Heart right ventricle (tissue), 16 donors: ENCODE measurements around the gene CCM2. TPM values are rescaled to one million over a fixed set of nuclear protein-coding genes. Genes with fewer than 3 reads are reported as not detected.

Experiments
- ATAC-seq, 8 donors: fragments of 200-7000 bp; cut with Tn5 transposase; one replicate each; pipeline ENCODE4 v1.9.1; 2020; ENCODE audit warnings: mild to moderate bottlenecking in 8 of 8, moderate library complexity in 8 of 8, moderate number of reproducible peaks in 1 of 8
- DNase-seq, 2 donors: peaks; one replicate each; pipeline ENCODE4 v3.0.0-alpha.2; 2020
- H3K27ac ChIP-seq, 10 donors: fragments of 200-600 bp; sonication (generic) in 2 of 10; one replicate each; pipeline versions ENCODE4 v1.5.0 to v1.8.0; 2020 to 2022; ENCODE audit warnings: mild to moderate bottlenecking in 3 of 10
- H3K27me3 ChIP-seq, 7 donors: fragments of 200-600 bp; one replicate each; pipeline ENCODE4 v1.8.0; 2021 to 2022; ENCODE audit warnings: mild to moderate bottlenecking in 2 of 7
- H3K36me3 ChIP-seq, 9 donors: fragments of 200-600 bp; sonication (generic) in 1 of 9; one replicate each; pipeline versions ENCODE4 v1.5.0 to v1.8.0; 2020 to 2022; ENCODE audit warnings: mild to moderate bottlenecking in 2 of 9
- H3K4me1 ChIP-seq, 9 donors: fragments of 200-600 bp; sonication (generic) in 1 of 9; one replicate each; pipeline versions ENCODE4 v1.5.0 to v1.8.0; 2020 to 2022; ENCODE audit warnings: mild to moderate bottlenecking in 4 of 9
- H3K4me3 ChIP-seq, 10 donors: fragments of 200-600 bp; sonication (generic) in 2 of 10; one replicate each; pipeline versions ENCODE4 v1.5.0 to v1.8.0; 2020 to 2022; ENCODE audit warnings: mild to moderate bottlenecking in 7 of 10, moderate library complexity in 2 of 10
- H3K9me3 ChIP-seq, 11 donors: fragments of 200-600 bp in 10 of 11; sonication (generic) in 2 of 11; one replicate each; pipeline versions ENCODE4 v1.5.0 to v1.8.0; 2013 to 2022; ENCODE audit warnings: mild to moderate bottlenecking in 2 of 11, control low read depth in 1 of 11, moderate library complexity in 1 of 11
- CTCF ChIP-seq, 9 donors: fragments of 200-600 bp; sonication (generic) in 2 of 9; IDR thresholded peaks; one replicate each; pipeline versions ENCODE4 v1.5.0 to v1.8.0; 2021 to 2022; ENCODE audit warnings: antibody characterized with exemption in 9 of 9, mild to moderate bottlenecking in 5 of 9, moderate library complexity in 1 of 9
- WGBS, 2 donors: extraction: QIAGEN DNeasy Blood & Tissue Kit; methylation state at CpG; one replicate each; pipeline ENCODE4 v1.1.7; 2013; ENCODE audit warnings: inconsistent platforms in 1 of 2; 5-methylcytosine and 5-hydroxymethylcytosine counted together
- intact Hi-C, 10 donors: fragments of 100-400 bp; cut with DNase I; formaldehyde crosslinking; loops; one replicate each; pipeline versions ENCODE4 v1.11.1 to v1.14.2; 2022
- polyA plus RNA-seq, 2 donors: library from polyadenylated mRNA; stranded (reverse); fragments of 200-250 nt; gene quantifications; one replicate each; pipeline ENCODE4 v1.2.3, GENCODE V29; 2013
- total RNA-seq, 10 donors: library from RNA; stranded (reverse); fragmentation: NEBNext Ultra II Directional in 3 of 10; extraction: Animal tissue kit (Norgen Biotek cat#: 25700) in 3 of 10; gene quantifications; one replicate each; pipeline versions ENCODE4 v1.2.1 to v1.2.4, GENCODE V29; 2021 to 2023
- donor health status: Arrhythmogenic right ventricular cardiomyopathy.
- donor health status: ischemic (EF 13 %, LVEDD 7.1; RV severe dilation, severe dysfunction).
- donor health status: healthy with polysubstance abuse.
- donor health status: DM: no; HTN: yes; CAD: no.
- donor health status: DM: no; HTN: no; CAD: no.
- donor health status: ischemic (EF 25% LVEDD 6.9; RV normal size, moderate dysfunction).
- donor health status: ischemic (EF 25% LVEDD 5.7; RV mildly dilated, moderate dysfunction).
- donor health status: healthy.
- donor health status: DM: yes; HTN: yes; CAD: no.
- donor health status: Ischemic cardiomyopathy.
- donor health status: ischemic (EF 35%, LVEDD 5.7; RV mildly dilated, moderate dysfunction).
- donor health status: nonischemic (EF 11% LVEDD 7.7; RV severe dilation, severe dysfunction).
- donor health status: DM: yes; HTN: yes; CAD: no.
- donor health status: PGD.
- donor health status: ischemic (EF 29% LVEDD 5.4; RV normal size, mild dysfunction).
- donor health status: nonischemic (EF 23%, LVEDD 6.1; RV moderate dilation, normal function).

The CCM2 gene
- total and polyA plus RNA-seq, 12 donors, result 21.5 to 71.1 (median 25.7) TPM

GRCh38 chr7:44998153-44998871 is 1.7 kb upstream of the CCM2 start:
- Histone ChIP-seq H3K9me3 (no peaks in the 10 kb centered on the region), H3K36me3 (peaks cover 0 to 6% (median 0%) of the 10 kb centered on the region in 9 donors), H3K27ac (peak overlapping the region in 8 of 10 donors; percentile 84 to 96 (median 93)), H3K27me3 (no peaks in the 10 kb centered on the region), H3K4me1 (peaks cover 0 to 50% (median 20%) of the 10 kb centered on the region in 9 donors), H3K4me3 (peak overlapping the region in 4 of 10 donors; percentile 74 to 82 (median 78))
- DNase-seq (no peak), ATAC-seq (no peak)
- 94 to 96% methylated on average over 4 of the region's 4 CpGs for WGBS, 2 donors
- no peak for TF ChIP-seq CTCF (IDR thresholded peaks at IDR 0.05)
- intact Hi-C loops, result loop anchor here in 1 of 10 donors (5.0 kb wide), 1 partner anchor 114 kb away; the partner anchor contains the start of gene TBRG4

GRCh38 chr7:44999245-45000092 is 532 bp upstream of the CCM2 start:
- Histone ChIP-seq H3K27me3 (no peaks in the 10 kb centered on the region), H3K4me1 (peaks cover 0 to 48% (median 20%) of the 10 kb centered on the region in 9 donors), H3K4me3 (peak overlapping the region; percentile 27 to 82 (median 68)), H3K27ac (peak overlapping the region; percentile 14 to 96 (median 92)), H3K36me3 (peaks cover 0 to 6% (median 0%) of the 10 kb centered on the region in 9 donors), H3K9me3 (no peaks in the 10 kb centered on the region)
- peak in 6 of 9 donors; percentile 6 to 42 (median 20) for TF ChIP-seq CTCF (IDR thresholded peaks at IDR 0.05)
- 0 to 1% methylated on average over 55 to 66 of the region's 66 CpGs for WGBS, 2 donors
- ATAC-seq, result peak; percentile 95 to 98 (median 97)
- intact Hi-C loops, result loop anchor here in 4 of 10 donors (5.0 to 10.0 kb wide), 2 partner anchors 55 to 113 kb away; partner anchors contain the start of gene TBRG4 (in 3 of the 4)
- DNase-seq, result peak; percentile 99 to 100

DNA sequence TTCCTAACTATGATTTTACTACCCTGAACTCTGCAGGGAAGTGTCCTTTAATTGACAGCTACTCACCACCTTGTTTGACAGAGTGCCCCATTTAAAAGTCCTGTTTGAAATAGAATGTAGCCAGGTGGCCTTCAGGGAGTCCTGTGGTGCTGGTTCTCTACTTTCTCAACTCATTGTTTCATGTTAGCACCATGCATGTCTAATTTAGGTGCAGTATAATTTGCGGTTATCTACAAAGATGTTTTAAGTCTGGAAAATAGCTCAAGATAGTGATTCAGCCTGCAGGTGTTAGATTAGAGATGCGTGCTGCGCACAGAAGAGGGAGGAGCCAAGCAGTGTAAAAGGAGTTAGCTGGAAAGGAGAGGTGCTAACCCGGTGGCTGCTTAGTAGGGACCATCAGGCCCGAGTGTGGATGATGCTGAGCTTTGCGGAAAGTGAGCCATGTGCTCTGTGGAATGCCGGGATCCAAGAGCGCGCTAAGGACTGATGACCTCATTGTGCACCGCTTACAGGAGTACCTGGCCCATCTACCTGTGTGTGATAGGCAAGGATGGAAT is 1.2 kb downstream of the CCM2 start:
- no peak for ATAC-seq
- H3K9me3 ChIP-seq, result no peaks in the 10 kb centered on the region
- peaks cover 0 to 10% (median 0%) of the 10 kb centered on the region in 9 donors for H3K36me3 ChIP-seq
- H3K4me3 ChIP-seq, result peak overlapping the region; percentile 43 to 82 (median 74)
- H3K4me1 ChIP-seq, result peaks cover 0 to 37% (median 28%) of the 10 kb centered on the region in 9 donors
- intact Hi-C loops, result loop anchor here in 3 of 10 donors (5.0 to 10.0 kb wide), 2 partner anchors 54 to 111 kb away; partner anchors contain the start of gene TBRG4 (in 2 of the 3)
- 26 to 32% methylated on average over 10 of the region's 10 CpGs for WGBS, 2 donors
- TF ChIP-seq CTCF (IDR thresholded peaks at IDR 0.05), result no peak
- no peaks in the 10 kb centered on the region for H3K27me3 ChIP-seq
- H3K27ac ChIP-seq, result peak overlapping the region in 9 of 10 donors; percentile 87 to 96 (median 93)
- no peak for DNase-seq
